Thoracic aorta (tissue), 2 donors: ENCODE measurements around the gene LPAR2. TPM values are rescaled to one million over a fixed set of nuclear protein-coding genes. Genes with fewer than 3 reads are reported as not detected.

Experiments
- ATAC-seq: fragments of 150-250 bp; one replicate; pipeline ENCODE4 v1.8.0; 2017; ENCODE audit warnings: low read depth; ENCODE audit not compliant: insufficient number of reproducible peaks, low FRiP score
- DNase-seq: peaks from one replicate; pipeline ENCODE4 v3.0.0-alpha.2; 2020; ENCODE audit warnings: low spot score
- H3K27ac ChIP-seq, 2 donors: fragments of 200-600 bp; sonication (generic); 1 replicate in 1 of 2; 2 replicates in 1 of 2; pipeline ENCODE4 v1.5.1; 2016; ENCODE audit warnings: mild to moderate bottlenecking in 2 of 2, moderate library complexity in 2 of 2
- H3K27me3 ChIP-seq: fragments of 200-600 bp; sonication (generic); replicated peaks from 2 replicates; pipeline ENCODE4 v1.6.0; 2016; ENCODE audit warnings: mild to moderate bottlenecking; ENCODE audit not compliant: insufficient read depth
- H3K36me3 ChIP-seq: fragments of 200-600 bp; sonication (generic); one replicate; pipeline ENCODE4 v1.5.1; 2016
- H3K4me1 ChIP-seq, 2 donors: fragments of 200-600 bp; sonication (generic); 1 replicate in 1 of 2; 2 replicates in 1 of 2; pipeline versions ENCODE4 v1.5.1 to v1.6.0; 2016; ENCODE audit warnings: low read depth in 2 of 2, mild to moderate bottlenecking in 1 of 2; ENCODE audit not compliant: control insufficient read depth in 1 of 2
- H3K4me3 ChIP-seq: fragments of 200-600 bp; sonication (generic); 2 replicates; pipeline ENCODE4 v1.5.1; 2016; ENCODE audit warnings: mild to moderate bottlenecking
- H3K9me3 ChIP-seq: fragments of 200-600 bp; sonication (generic); 2 replicates; pipeline ENCODE4 v1.5.1; 2016
- total RNA-seq, 2 donors: library from RNA; depleted of rRNA; stranded (reverse); fragments of >200 nt; gene quantifications; one replicate each; pipeline versions ENCODE4 v1.1.0 to v1.2.3, GENCODE V29; 2016
- TF ChIP-seq, protein P1 (sequence below): fragments of 200-600 bp; sonication (generic); IDR thresholded peaks from one replicate; pipeline ENCODE4 v1.5.1; 2019; ENCODE audit warnings: antibody characterized with exemption

LPAR2 gene
- total RNA-seq, 2 donors from 2014 or later, result 4.2 to 11.6 TPM

DNA sequence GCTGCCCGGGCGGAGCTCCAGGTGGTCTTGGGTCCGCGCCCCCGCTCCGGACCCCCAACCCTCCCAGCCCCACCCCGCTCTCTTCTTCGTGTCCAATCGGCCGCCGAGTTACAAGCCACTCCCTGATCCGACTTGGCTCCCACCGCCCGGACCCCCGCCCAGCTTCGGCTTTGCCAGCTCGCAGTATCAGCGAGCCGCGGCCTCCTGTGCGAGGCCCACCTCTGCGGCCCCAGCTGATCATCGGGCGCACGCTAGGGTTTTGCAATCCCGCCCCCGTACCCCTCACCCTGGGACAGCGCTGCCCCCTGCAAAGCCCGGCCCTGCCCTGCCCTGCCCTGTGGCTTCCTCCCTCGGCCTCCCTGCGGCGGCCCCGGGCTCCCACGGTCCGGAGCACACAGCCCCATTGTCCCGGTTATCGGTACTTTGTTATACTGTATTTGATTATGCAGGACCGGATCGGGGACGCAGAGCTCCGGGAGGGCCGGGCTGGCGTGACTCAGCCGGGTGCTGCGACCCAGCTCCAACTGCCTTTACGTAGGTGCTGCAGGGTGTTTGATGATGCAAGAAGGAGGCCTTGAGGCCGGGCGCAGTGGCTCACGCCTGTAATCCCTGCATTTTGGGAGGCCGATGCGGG is 598 bp upstream of the LPAR2 start:
- no peaks in the 10 kb centered on the region for H3K9me3 ChIP-seq
- ATAC-seq (no peak), DNase-seq (no peak)
- TF ChIP-seq, protein P1, sequence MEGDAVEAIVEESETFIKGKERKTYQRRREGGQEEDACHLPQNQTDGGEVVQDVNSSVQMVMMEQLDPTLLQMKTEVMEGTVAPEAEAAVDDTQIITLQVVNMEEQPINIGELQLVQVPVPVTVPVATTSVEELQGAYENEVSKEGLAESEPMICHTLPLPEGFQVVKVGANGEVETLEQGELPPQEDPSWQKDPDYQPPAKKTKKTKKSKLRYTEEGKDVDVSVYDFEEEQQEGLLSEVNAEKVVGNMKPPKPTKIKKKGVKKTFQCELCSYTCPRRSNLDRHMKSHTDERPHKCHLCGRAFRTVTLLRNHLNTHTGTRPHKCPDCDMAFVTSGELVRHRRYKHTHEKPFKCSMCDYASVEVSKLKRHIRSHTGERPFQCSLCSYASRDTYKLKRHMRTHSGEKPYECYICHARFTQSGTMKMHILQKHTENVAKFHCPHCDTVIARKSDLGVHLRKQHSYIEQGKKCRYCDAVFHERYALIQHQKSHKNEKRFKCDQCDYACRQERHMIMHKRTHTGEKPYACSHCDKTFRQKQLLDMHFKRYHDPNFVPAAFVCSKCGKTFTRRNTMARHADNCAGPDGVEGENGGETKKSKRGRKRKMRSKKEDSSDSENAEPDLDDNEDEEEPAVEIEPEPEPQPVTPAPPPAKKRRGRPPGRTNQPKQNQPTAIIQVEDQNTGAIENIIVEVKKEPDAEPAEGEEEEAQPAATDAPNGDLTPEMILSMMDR, result no peak
- peaks cover 8% of the 10 kb centered on the region for H3K36me3 ChIP-seq
- no peaks in the 10 kb centered on the region for H3K27me3 ChIP-seq
- no peak overlapping the region for H3K27ac ChIP-seq
- peaks cover 4 to 12% of the 10 kb centered on the region in 2 donors for H3K4me1 ChIP-seq
- peak overlapping the region; percentile 66 for H3K4me3 ChIP-seq

DNA sequence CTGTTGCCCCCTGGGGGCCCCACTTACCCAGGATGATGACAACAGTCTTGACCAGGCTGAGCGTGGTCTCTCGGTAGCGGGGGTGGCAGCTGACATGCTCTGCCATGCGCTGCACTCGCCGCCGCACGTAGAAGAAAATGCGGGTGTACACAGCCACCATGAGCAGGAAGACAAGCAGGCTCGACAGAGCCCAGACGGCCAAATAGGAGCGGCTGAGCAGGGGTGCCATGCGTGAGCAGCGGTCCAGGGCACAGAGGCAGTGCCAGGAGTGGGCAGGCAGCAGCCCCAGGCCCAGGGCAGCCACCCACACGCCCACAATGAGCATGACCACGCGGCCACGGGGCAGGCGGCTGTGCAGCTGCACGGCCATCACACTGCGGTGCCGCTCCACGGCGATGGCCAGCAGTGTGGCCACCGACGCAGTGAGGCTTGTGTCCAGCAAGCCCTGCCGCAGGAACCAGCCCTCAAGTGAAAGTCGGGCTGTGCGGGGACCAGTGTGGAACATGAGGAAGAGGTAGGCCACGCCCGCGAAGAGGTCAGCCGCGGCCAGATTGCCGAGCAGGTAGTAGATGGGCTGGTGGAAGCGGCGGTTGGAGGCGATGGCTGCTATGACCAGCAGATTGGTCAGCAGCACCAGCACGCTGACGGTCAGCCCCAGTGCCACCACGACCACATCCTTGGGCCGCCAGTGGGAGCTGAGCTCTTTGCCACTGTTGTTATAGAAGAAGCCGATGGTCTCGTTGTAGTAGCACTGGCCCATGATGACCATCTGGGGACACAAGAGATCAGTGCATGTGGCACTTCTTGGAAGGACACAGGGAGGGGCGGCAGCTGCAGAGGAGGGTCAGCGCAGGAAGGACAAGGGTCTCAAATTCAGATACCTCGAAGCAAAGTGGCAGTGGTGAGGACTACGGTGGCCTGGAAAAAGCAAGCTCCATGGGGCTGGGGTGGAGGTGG is 1.2 kb downstream of the LPAR2 start:
- H3K36me3 ChIP-seq, result no peaks in the 10 kb centered on the region

DNA sequence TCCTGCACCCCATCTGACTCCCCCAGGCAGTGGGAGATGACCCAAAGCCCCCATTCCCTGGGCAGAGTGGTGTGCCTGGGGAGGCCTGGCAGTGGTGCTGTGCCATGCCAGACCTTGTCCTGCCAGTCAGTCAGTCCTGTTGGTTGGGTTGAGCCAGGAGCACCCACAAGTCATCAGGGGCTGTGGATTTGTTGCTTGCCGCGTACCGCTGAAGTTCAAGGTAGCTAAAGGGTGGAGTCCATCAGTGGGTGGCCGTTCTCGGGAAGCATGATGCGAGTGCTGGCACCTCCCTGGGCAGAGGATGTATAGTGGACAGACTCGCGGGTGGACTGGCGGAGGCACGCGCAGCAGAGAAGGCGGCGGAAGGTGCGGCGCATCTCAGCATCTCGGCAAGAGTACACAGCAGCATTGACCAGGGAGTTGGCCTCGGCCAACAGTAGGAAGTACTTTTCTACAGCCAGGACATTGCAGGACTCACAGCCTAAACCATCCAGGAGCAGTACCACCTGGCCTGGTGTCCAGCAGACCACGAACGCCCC is 3.9 kb downstream of the LPAR2 start:
- no peaks in the 10 kb centered on the region for H3K9me3 ChIP-seq
- H3K4me1 ChIP-seq, result peaks cover 4 to 12% of the 10 kb centered on the region in 2 donors
- H3K36me3 ChIP-seq, result no peaks in the 10 kb centered on the region
- TF ChIP-seq, protein P1, result no peak
- no peak overlapping the region for H3K4me3 ChIP-seq
- H3K27me3 ChIP-seq, result no peaks in the 10 kb centered on the region
- DNase-seq (no peak), ATAC-seq (no peak)
- H3K27ac ChIP-seq, result no peak overlapping the region

More for the DNA sequence above, 1.2 kb downstream of the LPAR2 start:
- Histone ChIP-seq H3K9me3 (no peaks in the 10 kb centered on the region), H3K4me3 (no peak overlapping the region), H3K27ac (no peak overlapping the region), H3K4me1 (peaks cover 4 to 12% of the 10 kb centered on the region in 2 donors), H3K27me3 (no peaks in the 10 kb centered on the region)
- DNase-seq, result no peak
- TF ChIP-seq, protein P1, result no peak
- no peak for ATAC-seq

- ATAC-seq (no peak), DNase-seq (no peak)
- Histone ChIP-seq H3K27me3 (no peaks in the 10 kb centered on the region), H3K4me3 (no peak overlapping the region), H3K36me3 (no peaks in the 10 kb centered on the region), H3K9me3 (no peaks in the 10 kb centered on the region), H3K27ac (no peak overlapping the region), H3K4me1 (peaks cover 0 to 8% of the 10 kb centered on the region in 2 donors)
- TF ChIP-seq, protein P1, result no peak
These were observed 4.6 kb downstream of the LPAR2 start for GRCh38 chr19:19623383-19623782.

DNA sequence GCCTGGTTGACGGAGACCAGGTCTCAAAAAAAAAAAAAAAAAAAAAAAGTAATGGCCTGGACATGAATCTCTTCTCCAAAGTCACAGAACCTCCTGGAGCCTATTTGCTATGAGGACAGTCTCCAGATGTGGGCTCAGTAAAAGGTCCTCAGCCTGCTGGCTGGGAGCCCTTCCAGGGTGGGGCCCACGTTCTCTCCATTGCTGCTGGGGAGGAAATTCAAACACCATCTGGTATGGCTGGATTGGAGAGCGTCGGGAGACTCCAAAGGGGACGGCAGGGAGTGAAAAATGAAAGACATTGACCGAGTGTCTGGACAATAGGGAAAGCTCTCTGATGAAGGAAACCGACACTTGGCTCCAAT is 8.2 kb downstream of the LPAR2 start:
- no peaks in the 10 kb centered on the region for H3K36me3 ChIP-seq
- TF ChIP-seq, protein P1, result no peak
- DNase-seq, result no peak
- no peaks in the 10 kb centered on the region for H3K9me3 ChIP-seq
- no peaks in the 10 kb centered on the region for H3K4me1 ChIP-seq
- peaks cover 5% of the 10 kb centered on the region for H3K27me3 ChIP-seq
- ATAC-seq, result no peak
- no peak overlapping the region for H3K27ac ChIP-seq
- no peak overlapping the region for H3K4me3 ChIP-seq
